HG02759 (cell line): ENCODE results near the gene TBRG1.

Experiments used
- ATAC-seq: cut with Tn5 transposase; IDR thresholded peaks from one replicate; pipeline ENCODE4 v1.9.1; 2021; ENCODE audit warnings: mild to moderate bottlenecking, moderate library complexity; ENCODE audit not compliant: unreplicated experiment

Gene TBRG1

DNA sequence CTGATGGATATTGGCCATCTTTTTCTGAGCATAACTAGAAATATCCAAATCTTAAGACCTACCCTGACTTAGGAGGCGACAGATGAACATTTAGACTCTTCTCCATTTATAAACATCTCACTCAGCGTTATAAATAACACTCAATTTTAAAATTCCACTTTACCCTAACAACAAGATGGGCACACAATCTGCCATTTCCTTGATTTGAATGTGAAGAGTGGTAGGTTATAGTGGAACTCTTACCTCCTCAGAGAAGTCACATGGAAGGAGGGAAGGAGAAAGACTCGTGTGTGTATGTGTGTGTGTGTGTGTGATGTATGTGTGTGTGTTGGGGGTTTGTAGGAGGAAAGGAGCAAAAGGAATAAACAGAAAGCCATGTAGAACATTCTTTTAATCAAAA, 35.8 kb downstream of the TBRG1 start:
- no peak for ATAC-seq

DNA sequence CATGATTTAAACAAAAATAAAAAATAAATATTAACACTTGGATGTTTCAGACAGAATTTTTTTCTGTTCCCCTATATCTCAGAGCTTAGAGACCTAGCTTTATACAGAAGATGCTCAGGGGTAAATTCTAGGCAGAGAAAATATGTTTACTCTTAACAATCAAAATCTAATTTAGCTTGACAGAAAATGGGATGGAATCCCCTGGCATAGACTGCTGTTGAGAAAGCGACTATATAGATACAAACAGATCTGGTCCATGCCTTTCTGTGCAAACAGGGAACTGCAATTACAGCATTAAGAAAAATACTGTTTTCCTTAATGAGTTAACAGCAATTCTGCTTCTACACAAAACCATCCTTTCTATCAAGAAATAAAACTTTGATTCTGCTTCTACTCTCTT, 36.3 kb downstream of the TBRG1 start:
- no peak for ATAC-seq

GRCh38 chr11:124661553-124661952, 38.9 kb downstream of the TBRG1 start:
- ATAC-seq: no peak

- ATAC-seq: no peak
These were observed 39.4 kb downstream of the TBRG1 start for GRCh38 chr11:124662106-124662505.

DNA sequence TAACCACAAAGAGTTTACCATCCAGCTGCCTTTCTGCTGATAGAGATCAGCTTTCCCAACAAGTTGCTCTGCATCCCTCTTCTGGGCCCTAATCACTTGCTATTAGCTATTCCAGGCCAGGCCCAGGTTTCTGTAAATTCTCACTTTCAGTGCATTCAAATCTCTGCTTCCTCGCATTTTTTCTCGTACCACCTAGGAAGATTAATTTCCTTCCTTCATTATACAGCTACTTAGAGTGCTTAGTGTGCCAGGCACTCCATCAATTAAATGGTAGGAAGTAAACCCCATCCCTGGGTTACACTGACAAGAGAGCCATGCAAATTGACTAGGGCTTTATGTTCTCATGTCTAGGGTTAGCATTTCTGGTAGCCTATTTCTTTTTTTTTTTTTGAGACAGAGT, 41.2 kb downstream of the TBRG1 start:
- no peak for ATAC-seq

DNA sequence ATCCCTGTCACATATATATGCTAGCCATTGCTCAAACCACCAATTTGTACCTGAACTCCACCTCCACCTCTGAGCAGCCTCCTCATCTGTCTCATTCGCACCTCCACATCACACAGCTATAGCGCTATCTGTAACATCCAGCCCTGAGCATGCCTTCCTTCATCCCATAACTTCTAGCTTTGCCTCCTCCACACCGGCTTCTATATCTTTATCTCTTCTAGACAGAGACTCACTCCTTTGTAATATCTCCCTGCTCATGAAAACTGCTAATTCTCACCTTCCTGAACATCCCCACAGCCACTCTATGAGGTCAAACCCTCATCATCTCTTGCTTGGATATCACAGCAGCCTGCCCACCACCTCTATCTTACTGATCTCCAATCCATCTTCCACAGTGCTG, 44.9 kb downstream of the TBRG1 start:
- ATAC-seq: no peak

- peak; percentile 26 for ATAC-seq
These were observed 46.5 kb downstream of the TBRG1 start for GRCh38 chr11:124669193-124669592.

DNA sequence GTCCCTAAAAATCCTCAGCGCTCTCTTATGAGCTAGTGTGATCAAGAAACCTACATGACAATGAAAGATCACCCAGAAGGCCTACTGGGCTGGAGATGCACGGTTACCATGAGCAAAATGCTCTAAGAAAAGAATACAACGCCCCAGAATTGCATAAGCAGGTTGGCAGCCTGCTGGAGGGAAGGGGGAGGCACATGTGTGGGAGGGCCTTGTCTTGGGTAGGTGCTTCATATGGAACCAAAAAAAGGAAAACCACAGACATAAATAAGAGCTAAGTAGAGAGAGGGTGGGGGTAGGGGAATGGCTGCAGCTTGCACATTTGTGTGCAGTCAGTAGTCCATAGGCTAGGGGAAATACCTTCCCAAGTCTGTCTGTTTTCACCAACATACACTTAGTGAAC, 48.1 kb downstream of the TBRG1 start:
- peak; percentile 22 for ATAC-seq

GRCh38 chr11:124672536-124673215, 50.0 kb downstream of the TBRG1 start:
- ATAC-seq: no peak

DNA sequence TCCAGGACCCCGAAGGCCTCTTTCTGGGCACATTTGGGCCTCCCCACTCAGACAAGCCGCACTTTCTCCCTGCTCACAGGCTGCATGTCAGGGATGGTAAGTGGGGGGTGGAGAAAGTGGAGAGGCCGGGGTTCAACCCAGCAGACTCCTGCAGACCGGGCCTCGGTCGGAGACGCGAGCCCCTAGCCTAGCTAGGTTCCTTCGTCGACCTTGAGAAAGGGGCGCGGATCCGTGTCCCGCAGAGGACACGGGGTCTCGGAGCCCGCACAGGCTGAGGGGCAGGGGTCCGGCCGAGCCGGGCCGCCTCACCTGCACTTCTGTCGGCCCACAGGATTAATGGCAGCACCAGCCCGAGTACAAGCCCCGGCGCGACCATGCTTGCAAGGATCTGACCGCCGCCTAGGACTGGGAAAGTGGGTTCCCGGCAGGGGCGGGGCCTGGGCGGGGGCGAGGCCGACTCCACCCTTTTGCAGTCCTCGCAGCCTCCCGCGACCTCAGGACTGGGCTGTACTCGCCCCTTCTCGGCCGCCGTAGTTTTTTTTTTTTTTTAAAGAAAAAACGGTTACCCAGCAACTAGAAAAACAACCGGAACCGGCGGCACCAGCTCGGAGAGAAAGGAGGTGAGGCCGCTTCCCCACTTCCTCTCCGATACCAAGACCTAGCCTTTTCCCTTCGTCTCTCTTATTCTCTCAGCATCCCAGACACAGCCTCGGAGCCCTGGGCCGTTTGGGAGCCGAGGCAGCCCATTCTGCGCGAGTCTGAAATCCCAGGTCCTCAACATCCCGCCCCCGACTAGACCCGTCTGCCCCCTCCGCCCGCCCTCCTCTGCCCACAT, 50.9 kb downstream of the TBRG1 start, which contains the start of the genes SIAE and SPA17:
Gene SIAE, minus strand, starts transcription at position 407 of the 835 bp plus-strand sequence. Its CDS starts 31 bp downstream, at position 376.
Gene SPA17, plus strand, starts transcription at position 572 of the 835 bp plus-strand sequence. CDS start 1,361 bp downstream, outside the sequence.
- ATAC-seq: peak; percentile 92

GRCh38 chr11:124674168-124674517, 51.5 kb downstream of the TBRG1 start:
- ATAC-seq: no peak

GRCh38 chr11:124674571-124674970, 51.9 kb downstream of the TBRG1 start:
- ATAC-seq: no peak

GRCh38 chr11:124676386-124676785, 53.7 kb downstream of the TBRG1 start:
- no peak for ATAC-seq

GRCh38 chr11:124678416-124678815, 55.8 kb downstream of the TBRG1 start:
- ATAC-seq: no peak

GRCh38 chr11:124681421-124681820, 58.8 kb downstream of the TBRG1 start:
- no peak for ATAC-seq

- no peak for ATAC-seq
These were observed 59.8 kb downstream of the TBRG1 start for GRCh38 chr11:124682443-124682842.
